ENCODE data around the gene NTNG1.

The NTNG1 gene

DNA sequence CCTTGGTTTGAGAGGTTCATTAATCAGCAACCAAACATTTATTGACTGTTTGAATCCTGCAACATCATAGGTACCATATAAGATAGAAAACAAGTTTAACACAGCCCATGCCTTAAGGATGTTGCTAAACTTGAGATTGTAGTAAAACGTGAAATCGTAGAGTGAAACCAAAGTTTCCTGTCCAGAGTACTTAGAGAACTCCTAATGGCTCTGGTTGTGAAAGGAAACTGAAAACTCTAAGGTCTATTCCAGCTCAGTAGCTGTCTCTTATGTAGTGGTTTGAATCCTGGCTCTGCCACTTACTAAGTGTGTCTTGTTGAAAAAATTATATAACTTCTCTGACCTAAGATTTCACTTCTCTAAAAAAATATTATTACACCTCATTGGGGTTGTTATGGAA lies 310.9 kb downstream of the NTNG1 start:
- Histone ChIP-seq H3K9me3 (ENCODE audit: control insufficient read depth, low read length) (no peaks in the 10 kb centered on the region), H3K4me1 (ENCODE audit: control insufficient read depth, insufficient read depth, low read length, poor library complexity, severe bottlenecking) (no peaks in the 10 kb centered on the region), H3K36me3 (ENCODE audit: control insufficient read depth, insufficient read depth, low read length) (no peaks in the 10 kb centered on the region), H3K27me3 (replicated peaks; ENCODE audit: control insufficient read depth, insufficient read depth, low read length, poor library complexity, severe bottlenecking) (no peaks in the 10 kb centered on the region), H3K27ac (ENCODE audit: insufficient read depth, low read length, poor library complexity, severe bottlenecking) (no peak overlapping the region), H3K4me3 (ENCODE audit: insufficient read depth, low read depth, low read length, poor library complexity, severe bottlenecking) (no peak overlapping the region)
- no peak for DNase-seq

- Histone ChIP-seq H3K4me3 (ENCODE audit: insufficient read depth, low read depth, low read length, poor library complexity, severe bottlenecking) (no peak overlapping the region), H3K36me3 (ENCODE audit: control insufficient read depth, insufficient read depth, low read length) (no peaks in the 10 kb centered on the region), H3K27me3 (replicated peaks; ENCODE audit: control insufficient read depth, insufficient read depth, low read length, poor library complexity, severe bottlenecking) (no peaks in the 10 kb centered on the region), H3K9me3 (ENCODE audit: control insufficient read depth, low read length) (no peaks in the 10 kb centered on the region), H3K27ac (ENCODE audit: insufficient read depth, low read length, poor library complexity, severe bottlenecking) (no peak overlapping the region), H3K4me1 (ENCODE audit: control insufficient read depth, insufficient read depth, low read length, poor library complexity, severe bottlenecking) (no peaks in the 10 kb centered on the region)
- DNase-seq: no peak
Observed at GRCh38 chr1:107454791-107455190, 314.0 kb downstream of the NTNG1 start.

GRCh38 chr1:107457989-107458388 lies 317.1 kb downstream of the NTNG1 start:
- no peak overlapping the region for H3K27ac ChIP-seq (ENCODE audit: insufficient read depth, low read length, poor library complexity, severe bottlenecking)
- H3K4me1 ChIP-seq (ENCODE audit: control insufficient read depth, insufficient read depth, low read length, poor library complexity, severe bottlenecking): no peaks in the 10 kb centered on the region
- no peaks in the 10 kb centered on the region for H3K36me3 ChIP-seq (ENCODE audit: control insufficient read depth, insufficient read depth, low read length)
- DNase-seq: no peak
- H3K4me3 ChIP-seq (ENCODE audit: insufficient read depth, low read depth, low read length, poor library complexity, severe bottlenecking): no peak overlapping the region
- H3K9me3 ChIP-seq (ENCODE audit: control insufficient read depth, low read length): no peaks in the 10 kb centered on the region
- H3K27me3 ChIP-seq (replicated peaks; ENCODE audit: control insufficient read depth, insufficient read depth, low read length, poor library complexity, severe bottlenecking): no peaks in the 10 kb centered on the region

DNA sequence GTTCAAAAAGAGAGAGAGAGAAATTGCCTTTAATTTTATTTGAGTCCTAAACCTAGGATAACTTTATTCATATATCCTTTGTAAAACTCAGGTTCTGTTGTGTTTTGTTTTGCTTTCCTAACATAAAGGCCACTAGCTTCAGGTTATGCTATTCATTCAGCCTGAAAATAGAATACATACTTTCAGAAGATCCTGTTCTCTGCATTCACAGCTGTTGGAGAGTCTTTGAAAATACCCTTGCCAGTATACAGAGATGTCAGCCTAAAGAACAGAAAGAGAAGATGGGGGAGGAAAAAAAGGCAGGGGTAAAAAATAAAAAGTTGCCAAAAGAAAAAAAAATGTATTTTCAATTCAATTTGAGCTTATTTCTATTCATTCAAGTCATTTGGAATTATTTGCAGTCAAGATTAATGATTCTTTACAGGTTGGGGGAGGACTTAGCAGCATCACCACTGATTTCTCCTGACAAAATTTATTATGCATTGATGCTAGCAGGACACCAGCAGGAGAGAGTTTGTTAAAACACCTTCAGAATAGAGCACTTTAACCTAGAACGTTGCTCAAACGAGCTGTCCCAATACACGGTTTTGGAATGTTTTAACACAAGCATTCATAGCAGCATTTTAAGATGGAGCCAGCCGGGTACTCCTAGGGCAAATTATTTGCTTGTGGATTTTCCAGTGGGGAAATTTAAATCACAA lies 318.5 kb downstream of the NTNG1 start:
- no peaks in the 10 kb centered on the region for H3K9me3 ChIP-seq (ENCODE audit: control insufficient read depth, low read length)
- H3K4me3 ChIP-seq (ENCODE audit: insufficient read depth, low read depth, low read length, poor library complexity, severe bottlenecking): no peak overlapping the region
- H3K36me3 ChIP-seq (ENCODE audit: control insufficient read depth, insufficient read depth, low read length): no peaks in the 10 kb centered on the region
- no peaks in the 10 kb centered on the region for H3K27me3 ChIP-seq (replicated peaks; ENCODE audit: control insufficient read depth, insufficient read depth, low read length, poor library complexity, severe bottlenecking)
- H3K27ac ChIP-seq (ENCODE audit: insufficient read depth, low read length, poor library complexity, severe bottlenecking): no peak overlapping the region
- H3K4me1 ChIP-seq (ENCODE audit: control insufficient read depth, insufficient read depth, low read length, poor library complexity, severe bottlenecking): no peaks in the 10 kb centered on the region
- no peak for DNase-seq

GRCh38 chr1:107460035-107460434 lies 319.2 kb downstream of the NTNG1 start:
- no peaks in the 10 kb centered on the region for H3K4me1 ChIP-seq (ENCODE audit: control insufficient read depth, insufficient read depth, low read length, poor library complexity, severe bottlenecking)
- no peak for DNase-seq
- no peak overlapping the region for H3K27ac ChIP-seq (ENCODE audit: insufficient read depth, low read length, poor library complexity, severe bottlenecking)
- no peak overlapping the region for H3K4me3 ChIP-seq (ENCODE audit: insufficient read depth, low read depth, low read length, poor library complexity, severe bottlenecking)
- no peaks in the 10 kb centered on the region for H3K36me3 ChIP-seq (ENCODE audit: control insufficient read depth, insufficient read depth, low read length)
- H3K27me3 ChIP-seq (replicated peaks; ENCODE audit: control insufficient read depth, insufficient read depth, low read length, poor library complexity, severe bottlenecking): no peaks in the 10 kb centered on the region
- H3K9me3 ChIP-seq (ENCODE audit: control insufficient read depth, low read length): no peaks in the 10 kb centered on the region

DNA sequence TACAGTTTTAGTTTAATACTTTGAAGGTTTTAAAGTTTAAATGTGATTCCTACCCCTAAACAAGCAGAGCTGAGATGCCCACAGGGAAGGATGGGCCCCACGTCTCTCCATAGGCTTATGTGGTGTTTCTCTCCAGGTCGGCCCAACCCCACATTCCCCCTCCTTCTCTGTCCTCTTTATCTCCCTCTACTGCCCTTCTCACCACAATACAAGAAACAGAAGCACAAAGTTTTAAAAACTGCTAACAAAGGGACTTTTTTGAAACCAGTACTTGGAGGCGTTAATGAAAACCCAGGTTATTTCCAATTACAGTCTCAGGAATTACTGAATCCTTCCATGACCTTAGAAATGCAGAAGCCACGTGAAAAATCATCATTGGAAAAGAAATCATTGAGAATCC lies 324.0 kb downstream of the NTNG1 start:
- no peaks in the 10 kb centered on the region for H3K27me3 ChIP-seq (replicated peaks; ENCODE audit: control insufficient read depth, insufficient read depth, low read length, poor library complexity, severe bottlenecking)
- H3K27ac ChIP-seq (ENCODE audit: insufficient read depth, low read length, poor library complexity, severe bottlenecking): no peak overlapping the region
- H3K4me3 ChIP-seq (ENCODE audit: insufficient read depth, low read depth, low read length, poor library complexity, severe bottlenecking): no peak overlapping the region
- no peaks in the 10 kb centered on the region for H3K36me3 ChIP-seq (ENCODE audit: control insufficient read depth, insufficient read depth, low read length)
- no peaks in the 10 kb centered on the region for H3K4me1 ChIP-seq (ENCODE audit: control insufficient read depth, insufficient read depth, low read length, poor library complexity, severe bottlenecking)
- no peaks in the 10 kb centered on the region for H3K9me3 ChIP-seq (ENCODE audit: control insufficient read depth, low read length)
- no peak for DNase-seq

DNA sequence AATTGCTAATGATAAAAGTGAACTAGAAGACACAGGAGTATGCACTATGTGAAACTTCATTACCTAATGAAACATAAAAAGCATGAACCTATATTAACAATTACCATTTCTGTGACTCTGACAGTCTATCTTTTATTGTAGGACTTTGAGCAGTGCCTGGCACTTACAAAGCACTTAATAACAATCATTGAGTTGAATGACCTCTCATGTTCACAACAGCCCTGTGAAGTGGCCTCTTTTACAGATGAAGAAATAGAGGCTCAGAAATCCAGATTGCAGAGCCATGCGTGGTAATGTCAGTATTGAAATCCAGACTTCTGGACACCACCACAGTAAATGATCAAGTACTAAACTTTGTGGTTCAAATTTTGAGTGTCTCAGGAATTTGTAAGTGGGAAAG lies 326.4 kb downstream of the NTNG1 start:
- Histone ChIP-seq H3K27ac (ENCODE audit: insufficient read depth, low read length, poor library complexity, severe bottlenecking) (no peak overlapping the region), H3K9me3 (ENCODE audit: control insufficient read depth, low read length) (no peaks in the 10 kb centered on the region)
- no peak for DNase-seq

GRCh38 chr1:107467811-107468210 lies 327.0 kb downstream of the NTNG1 start:
- Histone ChIP-seq H3K4me1 (ENCODE audit: control insufficient read depth, insufficient read depth, low read length, poor library complexity, severe bottlenecking) (no peaks in the 10 kb centered on the region), H3K36me3 (ENCODE audit: control insufficient read depth, insufficient read depth, low read length) (no peaks in the 10 kb centered on the region), H3K27ac (ENCODE audit: insufficient read depth, low read length, poor library complexity, severe bottlenecking) (no peak overlapping the region), H3K27me3 (replicated peaks; ENCODE audit: control insufficient read depth, insufficient read depth, low read length, poor library complexity, severe bottlenecking) (no peaks in the 10 kb centered on the region), H3K9me3 (ENCODE audit: control insufficient read depth, low read length) (no peaks in the 10 kb centered on the region), H3K4me3 (ENCODE audit: insufficient read depth, low read depth, low read length, poor library complexity, severe bottlenecking) (no peak overlapping the region)
- no peak for DNase-seq

More for the DNA sequence above, 326.4 kb downstream of the NTNG1 start:
- no peak overlapping the region for H3K4me3 ChIP-seq (ENCODE audit: insufficient read depth, low read depth, low read length, poor library complexity, severe bottlenecking)
- no peaks in the 10 kb centered on the region for H3K36me3 ChIP-seq (ENCODE audit: control insufficient read depth, insufficient read depth, low read length)
- H3K4me1 ChIP-seq (ENCODE audit: control insufficient read depth, insufficient read depth, low read length, poor library complexity, severe bottlenecking): no peaks in the 10 kb centered on the region
- H3K27me3 ChIP-seq (replicated peaks; ENCODE audit: control insufficient read depth, insufficient read depth, low read length, poor library complexity, severe bottlenecking): no peaks in the 10 kb centered on the region

- no peaks in the 10 kb centered on the region for H3K27me3 ChIP-seq (replicated peaks; ENCODE audit: control insufficient read depth, insufficient read depth, low read length, poor library complexity, severe bottlenecking)
- no peak for DNase-seq
- H3K36me3 ChIP-seq (ENCODE audit: control insufficient read depth, insufficient read depth, low read length): no peaks in the 10 kb centered on the region
- H3K4me3 ChIP-seq (ENCODE audit: insufficient read depth, low read depth, low read length, poor library complexity, severe bottlenecking): no peak overlapping the region
- H3K27ac ChIP-seq (ENCODE audit: insufficient read depth, low read length, poor library complexity, severe bottlenecking): no peak overlapping the region
- H3K4me1 ChIP-seq (ENCODE audit: control insufficient read depth, insufficient read depth, low read length, poor library complexity, severe bottlenecking): no peaks in the 10 kb centered on the region
- H3K9me3 ChIP-seq (ENCODE audit: control insufficient read depth, low read length): no peaks in the 10 kb centered on the region
Observed at GRCh38 chr1:107473065-107473464, 332.2 kb downstream of the NTNG1 start.

DNA sequence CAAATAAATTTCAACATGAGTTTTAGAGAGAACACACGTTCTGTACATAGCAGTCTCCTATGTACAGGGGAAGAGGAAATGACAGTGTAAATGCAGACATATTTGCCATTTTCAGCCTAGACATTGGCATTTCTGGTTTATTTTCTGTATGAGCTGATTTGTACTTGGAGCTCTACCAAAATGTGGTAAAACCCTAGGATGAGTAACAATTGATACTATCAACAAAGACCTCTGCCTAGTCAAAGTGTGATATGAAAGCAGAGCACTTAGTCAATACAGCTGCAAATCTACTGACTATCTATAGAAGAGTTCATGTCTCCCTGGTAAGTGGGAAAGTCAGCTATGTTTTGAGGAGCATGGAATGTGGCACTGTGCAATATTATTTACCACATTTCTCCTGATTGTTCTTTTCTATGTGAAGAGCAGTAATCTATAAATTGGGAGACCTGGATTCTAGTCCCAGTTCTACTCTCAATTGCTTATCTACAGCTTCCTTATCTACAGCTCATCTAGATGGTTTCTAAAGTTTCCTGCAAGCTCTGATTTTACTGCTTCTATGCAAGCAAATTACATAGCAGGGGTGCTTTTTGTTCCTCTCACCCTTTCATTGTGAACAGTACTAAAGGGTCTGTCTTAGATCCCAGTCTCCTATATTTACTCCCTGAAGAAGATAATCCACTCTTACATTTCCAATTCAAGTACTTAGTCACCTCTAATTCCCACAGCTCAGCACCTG lies 334.2 kb downstream of the NTNG1 start:
- no peak overlapping the region for H3K4me3 ChIP-seq (ENCODE audit: insufficient read depth, low read depth, low read length, poor library complexity, severe bottlenecking)
- H3K4me1 ChIP-seq (ENCODE audit: control insufficient read depth, insufficient read depth, low read length, poor library complexity, severe bottlenecking): no peaks in the 10 kb centered on the region
- H3K36me3 ChIP-seq (ENCODE audit: control insufficient read depth, insufficient read depth, low read length): no peaks in the 10 kb centered on the region
- DNase-seq: no peak
- H3K9me3 ChIP-seq (ENCODE audit: control insufficient read depth, low read length): no peaks in the 10 kb centered on the region
- no peaks in the 10 kb centered on the region for H3K27me3 ChIP-seq (replicated peaks; ENCODE audit: control insufficient read depth, insufficient read depth, low read length, poor library complexity, severe bottlenecking)
- no peak overlapping the region for H3K27ac ChIP-seq (ENCODE audit: insufficient read depth, low read length, poor library complexity, severe bottlenecking)

All from effector memory CD4-positive, alpha-beta T cell (primary cell).